SK-N-SH (cell line): ENCODE results near the gene FSTL5. TPM values are rescaled to one million over a fixed set of nuclear protein-coding genes. Genes with fewer than 3 reads are reported as not detected.

ENCODE experiments used
- CTCF ChIA-PET: fragments of 300-600, 350-600 bp; formaldehyde crosslinking; extraction: SDS; loops from one replicate; lab custom pipeline; 2021; lab: Yijun Ruan, JAX
- POLR2A ChIA-PET: fragments of 350-600 bp; sonication (Branson Sonifier 250); formaldehyde crosslinking; extraction: SDS; loops from one replicate; lab custom pipeline; 2020; ENCODE audit warnings: antibody characterized with exemption, inconsistent platforms; lab: Yijun Ruan, JAX
- DNase-seq: peaks from one replicate; pipeline ENCODE4 v3.0.0; 2012
- H2AFZ ChIP-seq: fragments of 200-600 bp; sonication (generic); 2 replicates; pipeline ENCODE4 v1.8.1; 2016; ENCODE audit warnings: antibody characterized with exemption, mild to moderate bottlenecking, low read depth
- H3F3A ChIP-seq: fragments of 200-600 bp; sonication (generic); replicated peaks from 2 replicates; pipeline ENCODE3; 2016; ENCODE audit warnings: antibody characterized with exemption, mild to moderate bottlenecking; ENCODE audit not compliant: insufficient read depth
- H3K27ac ChIP-seq, 2 experiments: fragments of 200-500 bp in 1 of 2; fragments of 200-600 bp in 1 of 2; sonication (Bioruptor generic) in 1 of 2; sonication (generic), shearing (Covaris generic) in 1 of 2; 2 replicates each; pipeline versions ENCODE4 v1.5.1 to v1.6.1; 2014 to 2016; ENCODE audit warnings: low read depth in 2 of 2, inconsistent platforms in 1 of 2, low read length in 1 of 2, mild to moderate bottlenecking in 1 of 2, mixed read lengths in 1 of 2
- H3K27me3 ChIP-seq: fragments of 200-600 bp; sonication (generic), shearing (Covaris generic); 2 replicates; pipeline ENCODE4 v1.6.1; 2016; ENCODE audit warnings: mixed run types; ENCODE audit not compliant: insufficient read depth
- H3K36me3 ChIP-seq, 2 experiments: fragments of 200-500 bp in 1 of 2; fragments of 200-600 bp in 1 of 2; sonication (Bioruptor generic) in 1 of 2; sonication (generic) in 1 of 2; replicated peaks in 1 of 2; 2 replicates each; pipeline versions ENCODE3 to v1.5.1; 2014 to 2016; ENCODE audit warnings: low read length in 1 of 2, mild to moderate bottlenecking in 1 of 2; ENCODE audit not compliant: insufficient read depth in 2 of 2, control insufficient read depth in 1 of 2
- H3K4me1 ChIP-seq, 2 experiments: fragments of 200-500 bp in 1 of 2; fragments of 200-600 bp in 1 of 2; sonication (Bioruptor generic) in 1 of 2; sonication (generic), shearing (Covaris generic) in 1 of 2; 2 replicates each; pipeline versions ENCODE4 v1.5.1 to v1.6.1; 2014 to 2016; ENCODE audit warnings: low read depth in 1 of 2, low read length in 1 of 2, mixed run types in 1 of 2; ENCODE audit not compliant: insufficient read depth in 2 of 2, control insufficient read depth in 1 of 2
- H3K4me2 ChIP-seq: fragments of 200-600 bp; sonication (generic), shearing (Covaris generic); 2 replicates; pipeline ENCODE4 v1.6.1; 2017; ENCODE audit warnings: mixed run types
- H3K4me3 ChIP-seq, 2 experiments: fragments of 200-500 bp in 1 of 2; fragments of 200-600 bp in 1 of 2; sonication (Bioruptor generic) in 1 of 2; sonication (generic), shearing (Covaris generic) in 1 of 2; 2 replicates each; pipeline versions ENCODE4 v1.5.1 to v1.8.1; 2014 to 2016; ENCODE audit warnings: low read depth in 2 of 2, inconsistent platforms in 1 of 2, low read length in 1 of 2, mild to moderate bottlenecking in 1 of 2, mixed read lengths in 1 of 2, moderate library complexity in 1 of 2
- H3K79me2 ChIP-seq: fragments of 200-600 bp; sonication (generic); 2 replicates; pipeline ENCODE4 v1.8.1; 2017; ENCODE audit warnings: mild to moderate bottlenecking; ENCODE audit not compliant: insufficient read depth
- H3K9ac ChIP-seq: fragments of 200-600 bp; sonication (generic); 2 replicates; pipeline ENCODE4 v1.6.1; 2017; ENCODE audit warnings: mixed run types
- H3K9me2 ChIP-seq: fragments of 200-600 bp; sonication (generic); 2 replicates; pipeline ENCODE4 v1.6.1; 2017; ENCODE audit warnings: mixed run types
- H3K9me3 ChIP-seq: fragments of 200-600 bp; sonication (generic); 2 replicates; pipeline ENCODE4 v1.6.1; 2017; ENCODE audit warnings: mixed run types, mild to moderate bottlenecking, moderate library complexity
- H4K20me1 ChIP-seq: fragments of 200-600 bp; sonication (generic); 2 replicates; pipeline ENCODE4 v1.6.1; 2017; ENCODE audit warnings: mild to moderate bottlenecking, mixed run types; ENCODE audit not compliant: insufficient read depth
- EP300 ChIP-seq, 2 experiments: IDR thresholded peaks; 2 replicates each; pipeline versions ENCODE4 v1.4.0 to v1.6.1; 2012; ENCODE audit warnings: borderline replicate concordance in 1 of 2, low read depth in 1 of 2, low read length in 1 of 2
- EZH2phosphoT487 ChIP-seq: fragments of 200-600 bp; sonication (generic); IDR thresholded peaks from 2 replicates; pipeline ENCODE4 v1.6.1; 2017; ENCODE audit warnings: low read depth, mixed run types, mild to moderate bottlenecking, antibody characterized with exemption, moderate library complexity, borderline replicate concordance
- FOSL2 ChIP-seq: IDR thresholded peaks from 2 replicates; pipeline ENCODE4 v1.4.0; 2012; ENCODE audit warnings: low read depth, mild to moderate bottlenecking, moderate library complexity, borderline replicate concordance
- GABPA ChIP-seq: IDR thresholded peaks from 2 replicates; pipeline ENCODE4 v1.4.0; 2012; ENCODE audit warnings: low read depth, mild to moderate bottlenecking
- GATA2 ChIP-seq: sonication (generic); formaldehyde crosslinking; IDR thresholded peaks from 2 replicates; pipeline ENCODE4 v1.5.0; 2020; ENCODE audit warnings: mild to moderate bottlenecking, missing genetic modification reagents
- JUND ChIP-seq: IDR thresholded peaks from 2 replicates; pipeline ENCODE4 v1.4.0; 2012
- MXI1 ChIP-seq: IDR thresholded peaks from 2 replicates; pipeline ENCODE4 v1.6.1; 2012; ENCODE audit warnings: mild to moderate bottlenecking, low read depth, low read length, improper control_type of control experiment
- NFIC ChIP-seq: IDR thresholded peaks from 2 replicates; pipeline ENCODE4 v1.4.0; 2012; ENCODE audit warnings: borderline replicate concordance
- NRF1 ChIP-seq: IDR thresholded peaks from 2 replicates; pipeline ENCODE4 v1.6.1; 2012; ENCODE audit warnings: low read depth, mild to moderate bottlenecking, low read length
- PBX3 ChIP-seq: IDR thresholded peaks from 2 replicates; pipeline ENCODE4; 2012
- RAD21 ChIP-seq: IDR thresholded peaks from 2 replicates; pipeline ENCODE4 v1.6.1; 2012; ENCODE audit warnings: mild to moderate bottlenecking, low read length
- RCOR1 ChIP-seq: fragments of 150-350 bp; IDR thresholded peaks from 2 replicates; pipeline ENCODE4 v1.6.1; 2017; ENCODE audit warnings: antibody characterized with exemption, low read length
- RFX5 ChIP-seq: IDR thresholded peaks from 2 replicates; pipeline ENCODE4 v1.6.1; 2012; ENCODE audit warnings: mild to moderate bottlenecking, improper control_type of control experiment, low read length
- RXRA ChIP-seq: IDR thresholded peaks from 2 replicates; pipeline ENCODE4 v1.4.0; 2012; ENCODE audit warnings: low read depth, mild to moderate bottlenecking, borderline replicate concordance
- TAF1 ChIP-seq: IDR thresholded peaks from 2 replicates; pipeline ENCODE4 v1.6.1; 2012; ENCODE audit warnings: low read depth, mild to moderate bottlenecking, low read length, moderate library complexity, borderline replicate concordance
- TEAD4 ChIP-seq: IDR thresholded peaks from 2 replicates; pipeline ENCODE4 v1.4.0; 2012; ENCODE audit warnings: mild to moderate bottlenecking, borderline replicate concordance; ENCODE audit not compliant: insufficient read depth
- USF1 ChIP-seq: IDR thresholded peaks from 2 replicates; pipeline ENCODE4 v1.4.0; 2012; ENCODE audit warnings: low read depth, borderline replicate concordance
- USF2 ChIP-seq: fragments of 150-350 bp; IDR thresholded peaks from 2 replicates; pipeline ENCODE4 v1.6.1; 2017; ENCODE audit warnings: antibody characterized with exemption, low read length, low read depth, borderline replicate concordance
- WGBS: methylation state at CpG from one replicate; pipeline ENCODE4 v1.1.6; 2017; ENCODE audit warnings: low lambda C conversion rate; 5-methylcytosine and 5-hydroxymethylcytosine counted together
- polyA plus RNA-seq, 3 experiments: library from polyadenylated mRNA; depleted of rRNA; stranded (reverse); fragments of >200 nt; gene quantifications; 2 replicates each; pipeline ENCODE4 v1.2.3, GENCODE V29; 2012

The FSTL5 gene
- polyA plus RNA-seq, 1 of the 3 experiments (the other 2 are of a cell fraction), result 0.07 TPM

- Histone ChIP-seq H3K9me3 (no peaks in the 10 kb centered on the region), H3K9ac (no peak overlapping the region), H3K4me3 (no peak overlapping the region), H3F3A (no peaks in the 10 kb centered on the region), H3K27ac (no peak overlapping the region), H3K4me1 (no peaks in the 10 kb centered on the region), H4K20me1 (no peaks in the 10 kb centered on the region), H3K36me3 (no peaks in the 10 kb centered on the region), H3K9me2 (no peaks in the 10 kb centered on the region), H2AFZ (no peak overlapping the region), H3K27me3 (no peaks in the 10 kb centered on the region), H3K4me2 (no peak overlapping the region), H3K79me2 (no peaks in the 10 kb centered on the region)
- DNase-seq, result no peak
- POLR2A ChIA-PET, result no interaction called here
- no peak for TF ChIP-seq RFX5
- TF ChIP-seq RCOR1, result no peak
- TF ChIP-seq MXI1, result no peak
- TF ChIP-seq FOSL2, result no peak
- no peak for TF ChIP-seq USF1
- no peak for TF ChIP-seq PBX3
- no peak for TF ChIP-seq TAF1
- no peak for TF ChIP-seq USF2
- no peak for TF ChIP-seq JUND
- TF ChIP-seq EP300 (IDR thresholded peaks at IDR 0.05; ENCODE audit: borderline replicate concordance in 1 of 2, low read depth in 1 of 2, low read length in 1 of 2), result no peak
- TF ChIP-seq RAD21, result no peak
- no peak for TF ChIP-seq EZH2phosphoT487
- TF ChIP-seq TEAD4, result no peak
- TF ChIP-seq GABPA, result no peak
- TF ChIP-seq NRF1, result no peak
- TF ChIP-seq NFIC, result no peak
- TF ChIP-seq RXRA, result no peak
- no peak for TF ChIP-seq GATA2
- WGBS, result 76% methylated on average over 2 of the region's 2 CpGs
- CTCF ChIA-PET, result no interaction called here
Observed at GRCh38 chr4:161438096-161438495, 725.7 kb downstream of the FSTL5 start.
